Prostate gland (tissue), 2 donors: ENCODE results near the gene ZNF627. TPM values are rescaled to one million over a fixed set of nuclear protein-coding genes. Genes with fewer than 3 reads are reported as not detected.
"Not testable (repeated sequence)": the region's sequence is repeated elsewhere in the genome, so short reads cannot be mapped to it uniquely, and the experiment has no call there.

ENCODE experiments used
- DNase-seq: peaks from one replicate; pipeline ENCODE4 v3.0.0-alpha.2; 2019; ENCODE audit warnings: low spot score
- H3K27ac ChIP-seq, 2 donors: fragments of 200-600 bp; sonication (generic); 2 replicates each; pipeline ENCODE4 v1.5.1; 2017 to 2019
- H3K27me3 ChIP-seq: fragments of 200-600 bp; sonication (generic); replicated peaks from 2 replicates; pipeline ENCODE4 v1.5.1; 2019; ENCODE audit not compliant: insufficient read depth
- H3K36me3 ChIP-seq, 2 donors: fragments of 200-600 bp; sonication (generic); 1 replicate in 1 of 2; 2 replicates in 1 of 2; pipeline versions ENCODE4 v1.5.1 to v1.8.1; 2017 to 2019
- H3K4me1 ChIP-seq: fragments of 200-600 bp; sonication (generic); replicated peaks from 2 replicates; pipeline ENCODE4 v1.5.1; 2019
- H3K4me3 ChIP-seq, 2 donors: fragments of 200-600 bp; sonication (generic); 2 replicates each; pipeline ENCODE4 v1.5.1; 2017 to 2019
- H3K9me3 ChIP-seq: fragments of 200-600 bp; sonication (generic); 2 replicates; pipeline ENCODE4 v1.5.1; 2017
- POLR2A ChIP-seq: fragments of 450-650 bp; IDR thresholded peaks from one replicate; pipeline ENCODE4 v1.6.1; 2016; ENCODE audit warnings: antibody characterized with exemption, mild to moderate bottlenecking
- POLR2AphosphoS5 ChIP-seq: sonication (generic); formaldehyde crosslinking; IDR thresholded peaks from one replicate; pipeline ENCODE4 v1.6.1; 2017; ENCODE audit warnings: antibody characterized with exemption
- WGBS: methylation state at CpG from one replicate; pipeline ENCODE4 v1.1.5; 2018; 5-methylcytosine and 5-hydroxymethylcytosine counted together
- intact Hi-C: fragments of 100-400 bp; cut with DNase I; formaldehyde crosslinking; loops from one replicate; pipeline ENCODE4 v1.14.2; 2022
- total RNA-seq, 2 donors: library from RNA; depleted of rRNA; stranded (reverse); fragments of >200 nt; gene quantifications; one replicate each; pipeline ENCODE4 v1.1.0, GENCODE V29; 2016
- TF ChIP-seq, protein P1 (sequence below), 4 experiments: fragments of 200-600 bp in 2 of 4; fragments of 450-650 bp in 2 of 4; sonication (generic) in 2 of 4; IDR thresholded peaks; 1 replicate in 3 of 4; 2 replicates in 1 of 4; pipeline ENCODE4 v1.5.1; 2016 to 2019; ENCODE audit warnings: antibody characterized with exemption in 4 of 4, mild to moderate bottlenecking in 2 of 4, moderate library complexity in 2 of 4

ZNF627 gene
- total RNA-seq, 2 donors from 2014 or later: 17.8 to 20.5 TPM

DNA sequence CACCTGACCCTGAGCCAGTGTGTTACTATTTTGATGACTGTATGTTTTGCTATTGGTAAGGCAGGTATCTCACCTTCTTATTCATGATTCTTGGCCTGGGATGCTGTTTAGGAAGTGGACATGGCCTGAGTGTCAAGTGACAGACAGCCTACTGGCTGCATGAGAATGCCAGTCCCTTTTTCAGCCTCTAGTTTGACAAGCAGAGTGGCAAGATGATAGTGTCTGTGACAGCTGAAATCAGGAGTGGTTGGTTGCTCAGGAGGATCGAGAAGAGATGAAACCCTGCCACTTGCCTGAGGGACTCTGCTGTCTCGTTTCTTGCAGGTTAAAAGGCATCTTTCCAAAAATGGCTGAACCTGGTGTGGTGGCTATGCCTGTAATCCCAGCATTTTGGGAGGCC lies 31.1 kb upstream of the ZNF627 start:
- Histone ChIP-seq H3K4me3 (no peak overlapping the region), H3K27ac (no peak overlapping the region), H3K36me3 (no peaks in the 10 kb centered on the region), H3K9me3 (no peaks in the 10 kb centered on the region), H3K27me3 (no peaks in the 10 kb centered on the region), H3K4me1 (no peaks in the 10 kb centered on the region)
- DNase-seq: no peak
- WGBS: 73% methylated on average over 2 of the region's 2 CpGs
- TF ChIP-seq POLR2A: no peak
- TF ChIP-seq, protein P1, sequence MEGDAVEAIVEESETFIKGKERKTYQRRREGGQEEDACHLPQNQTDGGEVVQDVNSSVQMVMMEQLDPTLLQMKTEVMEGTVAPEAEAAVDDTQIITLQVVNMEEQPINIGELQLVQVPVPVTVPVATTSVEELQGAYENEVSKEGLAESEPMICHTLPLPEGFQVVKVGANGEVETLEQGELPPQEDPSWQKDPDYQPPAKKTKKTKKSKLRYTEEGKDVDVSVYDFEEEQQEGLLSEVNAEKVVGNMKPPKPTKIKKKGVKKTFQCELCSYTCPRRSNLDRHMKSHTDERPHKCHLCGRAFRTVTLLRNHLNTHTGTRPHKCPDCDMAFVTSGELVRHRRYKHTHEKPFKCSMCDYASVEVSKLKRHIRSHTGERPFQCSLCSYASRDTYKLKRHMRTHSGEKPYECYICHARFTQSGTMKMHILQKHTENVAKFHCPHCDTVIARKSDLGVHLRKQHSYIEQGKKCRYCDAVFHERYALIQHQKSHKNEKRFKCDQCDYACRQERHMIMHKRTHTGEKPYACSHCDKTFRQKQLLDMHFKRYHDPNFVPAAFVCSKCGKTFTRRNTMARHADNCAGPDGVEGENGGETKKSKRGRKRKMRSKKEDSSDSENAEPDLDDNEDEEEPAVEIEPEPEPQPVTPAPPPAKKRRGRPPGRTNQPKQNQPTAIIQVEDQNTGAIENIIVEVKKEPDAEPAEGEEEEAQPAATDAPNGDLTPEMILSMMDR (IDR thresholded peaks at IDR 0.05): no peak
- TF ChIP-seq POLR2AphosphoS5: no peak
- intact Hi-C loops: no loop called here

DNA sequence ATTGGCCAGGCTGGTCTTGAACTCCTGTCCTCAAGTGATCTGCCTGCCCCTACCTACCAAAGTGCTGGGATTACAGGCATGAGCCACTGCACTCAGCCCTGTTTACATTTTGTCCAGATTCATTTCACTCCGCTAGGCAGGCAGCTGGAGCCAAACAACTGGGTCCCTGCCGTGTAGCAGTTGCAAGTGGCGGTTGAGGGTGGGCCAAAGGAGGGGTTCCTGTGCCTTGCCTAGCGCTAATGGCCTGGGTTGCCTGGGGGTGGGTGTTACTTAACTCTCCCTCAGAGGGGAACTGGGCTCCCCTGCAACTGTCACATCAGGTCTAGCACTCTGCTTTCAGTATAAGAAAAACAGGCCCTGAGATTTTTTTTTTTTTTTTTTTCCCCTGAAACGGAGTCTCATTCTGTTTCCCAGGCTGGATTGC lies 27.2 kb upstream of the ZNF627 start:
- TF ChIP-seq, protein P1 (IDR thresholded peaks at IDR 0.05): no peak
- TF ChIP-seq POLR2A (no peak), POLR2AphosphoS5 (no peak)
- H3K4me1 ChIP-seq: no peaks in the 10 kb centered on the region
- DNase-seq: no peak
- H3K4me3 ChIP-seq: no peak overlapping the region
- no peaks in the 10 kb centered on the region for H3K36me3 ChIP-seq
- intact Hi-C loops: no loop called here
- WGBS: 62% methylated on average over 5 of the region's 5 CpGs
- no peak overlapping the region for H3K27ac ChIP-seq
- no peaks in the 10 kb centered on the region for H3K9me3 ChIP-seq
- H3K27me3 ChIP-seq: no peaks in the 10 kb centered on the region

DNA sequence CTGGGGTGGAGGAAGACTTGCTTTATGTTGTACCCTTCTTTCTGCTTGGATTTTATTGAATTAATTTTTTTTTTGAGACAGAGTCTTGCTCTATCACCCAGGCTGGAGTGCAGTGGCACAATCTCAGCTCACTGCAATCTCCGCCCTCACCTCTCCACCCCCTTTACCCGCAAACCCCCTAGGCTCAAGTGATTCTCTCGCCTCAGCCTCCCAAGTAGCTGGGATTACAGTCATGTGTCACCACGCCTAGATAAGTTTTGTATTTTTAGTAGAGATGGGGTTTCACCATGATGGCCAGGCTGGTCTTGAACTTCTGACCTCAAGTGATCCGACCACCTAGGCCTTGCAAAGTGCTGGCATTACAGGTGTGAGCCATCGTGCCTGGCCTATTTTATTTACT lies 23.9 kb upstream of the ZNF627 start:
- H3K27me3 ChIP-seq, intact Hi-C loops: not testable (repeated sequence)
- WGBS: 85% methylated on average over 6 of the region's 6 CpGs

DNA sequence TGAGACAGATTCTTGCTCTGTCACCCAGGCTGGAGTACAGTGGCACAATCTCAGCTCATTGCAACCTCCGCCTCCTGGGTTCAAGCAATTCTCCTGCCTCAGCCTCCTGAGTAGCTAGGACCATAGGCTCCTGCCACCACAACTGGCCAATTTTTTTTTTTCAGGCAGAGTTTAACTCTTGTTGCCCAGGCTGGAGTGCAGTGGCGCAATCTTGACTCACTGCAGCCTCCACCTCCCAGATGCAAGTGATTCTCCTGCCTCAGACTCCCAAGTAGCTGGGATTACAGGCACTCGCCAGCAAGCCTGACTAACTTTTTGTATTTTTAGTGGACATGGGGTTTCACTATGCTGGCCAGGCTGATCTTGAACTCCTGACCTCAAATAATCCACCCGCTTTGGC lies 23.5 kb upstream of the ZNF627 start:
- H3K27ac ChIP-seq, H3K9me3 ChIP-seq, intact Hi-C loops, H3K4me3 ChIP-seq, DNase-seq, H3K36me3 ChIP-seq, H3K4me1 ChIP-seq, H3K27me3 ChIP-seq: not testable (repeated sequence)
- 96% methylated on average over 4 of the region's 4 CpGs for WGBS

More for the DNA sequence above, 23.9 kb upstream of the ZNF627 start:
- not testable (repeated sequence) for H3K9me3 ChIP-seq, H3K27ac ChIP-seq, DNase-seq, H3K4me1 ChIP-seq, H3K36me3 ChIP-seq, H3K4me3 ChIP-seq

DNA sequence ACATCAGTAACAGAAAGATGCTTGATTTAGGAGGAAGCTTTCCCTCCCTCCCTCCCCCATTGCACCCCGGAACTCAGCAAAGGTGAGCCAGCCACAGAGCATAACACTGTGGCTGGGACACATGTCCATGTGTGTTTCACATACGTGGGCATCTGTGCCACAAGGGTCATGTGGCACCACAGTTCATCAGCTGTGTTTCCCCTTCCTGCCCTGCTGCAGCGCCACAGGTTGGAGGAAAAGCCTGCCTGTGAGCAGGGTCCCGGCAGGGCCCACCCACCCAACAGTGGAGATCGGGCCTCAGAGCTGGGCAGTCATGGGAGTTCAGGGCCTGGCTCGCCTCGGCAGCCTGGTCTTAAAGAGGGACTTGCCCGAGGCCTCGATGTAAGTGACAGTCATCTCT lies 22.6 kb upstream of the ZNF627 start:
- intact Hi-C loops: no loop called here
- Histone ChIP-seq H3K27ac (no peak overlapping the region), H3K27me3 (no peaks in the 10 kb centered on the region), H3K4me3 (no peak overlapping the region), H3K4me1 (no peaks in the 10 kb centered on the region), H3K9me3 (no peaks in the 10 kb centered on the region), H3K36me3 (no peaks in the 10 kb centered on the region)
- no peak for DNase-seq
- TF ChIP-seq POLR2A (no peak), POLR2AphosphoS5 (no peak)
- TF ChIP-seq, protein P1 (IDR thresholded peaks at IDR 0.05): no peak
- 92% methylated on average over 9 of the region's 9 CpGs for WGBS

DNA sequence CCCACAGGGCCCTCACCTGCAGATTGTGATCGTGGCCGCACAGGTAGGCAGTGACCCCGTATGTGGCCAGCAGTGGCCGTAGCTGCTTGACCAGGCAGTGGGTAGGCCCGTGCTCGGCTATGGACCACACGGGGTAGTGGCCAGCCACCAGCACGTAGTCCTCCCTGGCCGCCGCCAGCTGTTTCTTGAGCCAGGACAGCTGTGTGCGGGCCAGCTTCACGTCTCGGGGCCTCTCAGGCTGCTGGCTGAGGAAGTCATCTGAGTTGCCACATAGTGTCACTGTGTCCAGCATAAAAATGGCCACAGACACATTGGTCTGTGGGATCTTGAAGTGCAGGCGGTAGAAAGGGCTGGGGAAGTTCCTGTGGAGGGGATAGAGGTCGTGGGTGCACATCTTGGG lies 21.1 kb upstream of the ZNF627 start:
- WGBS: 93% methylated on average over 15 of the region's 15 CpGs
- DNase-seq: no peak
- H3K36me3 ChIP-seq: no peaks in the 10 kb centered on the region
- intact Hi-C loops: no loop called here
- H3K4me3 ChIP-seq: no peak overlapping the region
- no peaks in the 10 kb centered on the region for H3K27me3 ChIP-seq
- H3K4me1 ChIP-seq: no peaks in the 10 kb centered on the region
- TF ChIP-seq, protein P1 (IDR thresholded peaks at IDR 0.05): no peak
- TF ChIP-seq POLR2A: no peak
- no peak for TF ChIP-seq POLR2AphosphoS5
- H3K9me3 ChIP-seq: no peaks in the 10 kb centered on the region
- no peak overlapping the region for H3K27ac ChIP-seq
